GM21526 (cell line): ENCODE measurements around the gene ATG14.
"Not testable (repeated sequence)": the region's sequence is repeated elsewhere in the genome, so short reads cannot be mapped to it uniquely, and the experiment has no call there.

ENCODE experiments used
- ATAC-seq: cut with Tn5 transposase; IDR thresholded peaks from one replicate; pipeline ENCODE4 v1.9.1; 2021; ENCODE audit warnings: moderate library complexity; ENCODE audit not compliant: unreplicated experiment, low FRiP score

ATG14 gene

DNA sequence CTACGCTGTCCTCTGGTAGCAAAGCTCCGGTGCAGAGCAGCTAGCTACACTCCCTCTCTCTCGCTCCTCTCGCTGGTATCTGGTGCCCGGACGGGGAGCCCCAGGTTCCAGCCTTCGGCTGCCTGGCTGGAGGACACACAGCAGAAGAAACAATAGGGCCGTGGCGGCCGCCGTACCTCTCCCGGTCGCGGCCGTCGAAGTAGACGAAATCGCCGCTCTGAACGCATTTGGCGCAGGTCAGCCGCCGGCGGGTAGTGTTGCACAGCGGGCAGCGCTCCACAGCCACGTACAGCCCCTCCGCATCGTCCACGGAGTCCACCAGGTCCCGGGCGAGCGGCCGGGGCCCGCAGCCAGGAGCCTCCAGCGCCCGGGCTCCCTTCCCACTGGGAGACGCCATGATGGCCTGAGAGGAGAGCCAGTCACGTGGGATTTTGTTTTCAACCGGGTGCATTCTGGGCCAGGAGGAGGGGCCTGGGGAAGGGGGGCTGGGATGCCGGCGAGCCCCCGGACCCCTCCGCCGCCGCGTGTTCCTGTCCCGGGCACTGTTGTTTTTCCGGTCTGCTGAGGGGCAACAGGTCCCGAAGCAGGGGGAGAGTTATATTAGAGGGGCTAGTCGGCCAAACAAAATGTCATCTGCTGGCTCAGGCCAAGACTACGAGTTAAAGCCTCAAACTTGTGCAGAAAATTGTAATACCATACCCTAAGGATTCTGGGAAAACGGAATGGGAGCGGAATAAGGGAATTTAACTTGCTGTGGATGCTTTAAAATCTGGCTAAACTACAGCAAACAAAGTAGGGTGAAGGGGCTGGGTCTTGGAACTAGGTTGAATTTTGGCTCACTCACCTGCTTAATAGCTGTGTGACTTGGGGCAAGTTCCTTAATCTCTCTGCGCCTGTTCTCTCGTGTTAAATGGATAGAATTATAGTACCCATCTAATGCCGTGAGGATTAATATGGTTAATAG is at the start of gene ATG14:
Gene ATG14 (minus strand): TSS at position 405 of the 964 bp plus-strand sequence. CDS start 8 bp downstream, at position 397.
- peak; percentile 94 for ATAC-seq

GRCh38 chr14:55458800-55459515 is 47.3 kb upstream of the ATG14 start:
- ATAC-seq = peak; percentile 66

DNA sequence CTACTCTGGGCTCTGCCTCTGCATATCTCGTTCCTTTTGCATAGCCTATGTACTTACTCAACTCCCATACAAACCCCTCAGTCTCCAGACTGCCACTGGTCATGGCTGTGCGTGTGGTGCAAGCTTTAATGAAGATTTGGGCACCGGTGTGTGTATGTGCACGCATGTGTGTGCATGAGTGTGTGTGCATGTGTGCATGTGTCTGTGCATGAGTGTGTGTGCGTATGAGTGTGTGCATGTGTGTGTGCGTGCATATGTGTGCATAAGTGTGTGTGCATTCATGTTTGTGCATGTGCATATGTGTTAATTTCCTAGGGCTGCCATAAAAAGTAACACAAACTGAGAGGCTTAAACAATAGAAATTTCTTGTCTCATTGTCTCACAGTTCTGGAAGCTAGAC is 45.9 kb upstream of the ATG14 start:
- ATAC-seq = no peak

DNA sequence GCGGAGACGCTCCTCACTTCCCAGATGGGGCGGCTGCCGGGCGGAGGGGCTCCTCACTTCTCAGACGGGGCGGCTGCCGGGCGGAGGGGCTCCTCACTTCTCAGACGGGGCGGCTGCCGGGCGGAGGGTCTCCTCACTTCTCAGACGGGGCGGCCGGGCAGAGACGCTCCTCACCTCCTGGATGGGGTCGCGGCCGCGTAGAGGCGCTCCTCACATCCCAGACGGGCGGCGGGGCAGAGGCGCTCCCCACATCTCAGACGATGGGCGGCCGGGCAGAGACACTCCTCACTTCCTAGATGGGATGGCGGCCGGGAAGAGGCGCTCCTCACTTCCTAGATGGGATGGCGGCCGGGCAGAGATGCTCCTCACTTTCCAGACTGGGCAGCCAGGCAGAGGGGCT is 44.8 kb upstream of the ATG14 start:
- not testable (repeated sequence) for ATAC-seq

DNA sequence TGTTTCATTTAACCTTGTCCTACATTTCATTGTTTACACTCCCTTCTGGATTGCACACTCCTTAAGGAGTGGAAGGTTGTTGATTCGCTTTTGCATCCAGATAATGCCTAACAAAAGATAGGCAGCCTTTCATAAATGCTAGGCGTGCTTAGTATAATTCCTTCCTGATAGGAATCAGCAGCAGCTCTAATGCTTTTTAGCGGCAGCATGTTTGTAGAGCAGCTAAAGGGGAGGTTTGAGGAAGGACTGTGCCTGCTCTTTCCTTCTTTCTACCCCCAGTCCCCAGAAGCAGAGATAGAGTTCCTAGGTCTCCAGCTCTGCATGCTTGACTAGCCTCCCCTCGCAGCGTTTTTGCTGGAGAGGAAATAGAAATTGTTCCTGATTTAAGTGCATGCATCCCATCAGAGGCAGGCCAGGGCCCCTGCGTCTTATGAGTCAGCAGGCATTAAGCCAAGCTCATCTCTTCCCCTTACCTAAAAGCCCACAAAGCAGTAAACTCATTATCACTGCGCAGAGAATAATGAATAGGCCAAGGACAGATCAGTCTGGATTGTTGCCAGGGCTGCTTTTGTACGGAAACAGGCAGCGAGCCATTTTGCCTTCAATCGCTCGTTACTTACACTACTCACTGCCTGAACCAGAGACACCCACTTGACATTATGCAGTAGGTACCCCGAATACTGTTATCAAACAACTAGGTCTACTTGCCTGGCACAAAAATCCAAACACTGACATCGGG is 42.8 kb upstream of the ATG14 start:
- ATAC-seq = no peak

DNA sequence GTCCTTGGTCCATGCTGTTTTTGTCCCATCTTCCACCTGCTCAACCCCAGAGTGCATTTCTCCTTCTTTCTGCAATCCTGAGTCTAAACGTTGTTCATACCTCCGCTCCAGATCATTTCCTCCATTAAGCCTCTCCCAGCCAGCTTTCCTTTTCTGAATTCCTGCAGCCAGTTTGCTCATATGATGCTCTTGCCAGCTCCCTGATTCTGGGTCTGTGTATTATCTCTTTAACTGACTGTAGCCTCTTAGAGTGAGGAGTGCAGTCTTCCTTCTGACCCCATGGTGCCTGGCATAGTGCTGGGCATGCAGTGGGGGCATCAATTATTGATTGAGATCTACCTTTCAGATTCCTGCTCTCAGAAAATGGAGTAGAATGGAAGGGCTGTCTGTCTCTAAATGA is 40.3 kb upstream of the ATG14 start:
- no peak for ATAC-seq

GRCh38 chr14:55451398-55451797 is 39.8 kb upstream of the ATG14 start:
- ATAC-seq = no peak

- no peak for ATAC-seq
Observed at GRCh38 chr14:55450987-55451386, 39.4 kb upstream of the ATG14 start.

- no peak for ATAC-seq
Observed at GRCh38 chr14:55450539-55450938, 38.9 kb upstream of the ATG14 start.

GRCh38 chr14:55450124-55450523 is 38.5 kb upstream of the ATG14 start:
- no peak for ATAC-seq

GRCh38 chr14:55449116-55449515 is 37.5 kb upstream of the ATG14 start:
- ATAC-seq = no peak

DNA sequence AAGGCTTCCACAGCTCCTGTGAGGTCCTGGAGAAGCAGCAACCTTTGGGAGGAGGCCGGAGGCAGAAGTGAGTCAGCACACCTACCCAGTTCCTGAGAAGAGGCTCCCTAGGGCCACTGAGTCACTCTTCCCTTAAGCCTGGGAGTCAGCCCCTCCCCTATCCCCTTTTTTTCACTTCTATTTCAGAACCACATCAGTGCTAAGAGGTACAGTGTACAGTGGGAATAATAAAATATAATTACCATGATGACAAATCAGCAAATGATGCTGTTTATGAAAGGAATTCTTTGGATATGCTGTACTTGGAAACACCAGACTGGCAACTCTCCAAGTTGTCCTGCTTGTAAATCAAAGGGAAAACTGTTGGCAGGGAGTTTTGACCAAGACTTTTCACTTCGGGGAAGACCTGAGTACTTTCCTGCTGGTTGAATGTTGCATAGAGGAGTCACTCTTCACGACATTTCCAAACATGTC is 36.5 kb upstream of the ATG14 start:
- no peak for ATAC-seq

- no peak for ATAC-seq
Observed at GRCh38 chr14:55446833-55447232, 35.2 kb upstream of the ATG14 start.

- no peak for ATAC-seq
Observed at GRCh38 chr14:55446127-55446736, 34.6 kb upstream of the ATG14 start.

DNA sequence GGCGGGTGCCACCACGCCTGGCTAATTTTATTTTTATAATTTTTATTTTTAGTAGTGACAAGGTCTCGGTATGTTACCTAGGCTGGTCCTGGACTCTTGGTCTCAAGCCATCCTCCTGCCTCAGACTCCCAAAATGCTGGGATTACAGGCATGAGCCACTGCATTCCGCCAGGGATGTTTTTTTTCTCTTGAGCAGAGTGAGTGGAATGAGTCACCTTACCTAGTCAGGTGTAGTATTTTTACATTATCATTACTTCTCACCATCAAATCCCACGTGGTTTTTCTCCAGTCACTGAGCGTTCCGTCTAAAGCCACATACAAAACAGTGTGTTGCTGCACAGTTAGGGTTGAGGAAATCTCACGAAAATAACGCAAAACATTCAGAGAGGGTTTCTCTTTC is 29.7 kb upstream of the ATG14 start:
- ATAC-seq = no peak

- no peak for ATAC-seq
Observed at GRCh38 chr14:55440385-55440784, 28.8 kb upstream of the ATG14 start, which contains the start of gene TBPL2. Gene TBPL2, minus strand, starts transcription at chr14:55440616. Its CDS starts 167 bp downstream, at chr14:55440449.

DNA sequence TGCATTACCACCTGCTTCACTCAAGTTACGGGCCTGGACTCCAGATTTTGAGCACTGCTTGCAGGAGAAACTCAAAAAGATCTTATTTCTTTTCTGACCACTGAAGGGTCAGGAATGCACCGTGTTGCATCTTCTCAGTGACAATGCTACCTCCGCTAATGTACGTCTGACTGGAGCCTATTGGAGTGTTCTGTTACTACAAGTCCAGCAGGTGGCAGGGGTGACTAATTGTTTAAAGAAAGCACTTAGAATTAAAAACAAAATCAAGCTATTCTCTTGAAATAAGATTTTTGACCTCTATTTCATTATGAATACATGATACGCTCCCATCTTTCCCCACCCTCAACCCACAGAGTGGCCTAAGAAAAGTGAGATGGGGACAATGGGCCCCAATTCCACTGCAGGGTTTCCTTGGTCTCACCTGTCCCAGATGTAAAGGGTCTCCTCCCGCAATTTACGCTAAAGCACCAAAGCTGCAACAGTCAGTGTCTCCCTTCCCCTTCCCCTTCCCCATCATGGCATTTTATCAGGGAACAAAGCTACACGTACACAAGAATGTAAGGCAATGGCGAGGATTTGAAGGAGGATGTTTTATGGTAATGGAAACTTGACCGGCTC is 26.5 kb upstream of the ATG14 start:
- ATAC-seq = no peak

GRCh38 chr14:55436931-55437330 is 25.3 kb upstream of the ATG14 start:
- ATAC-seq = no peak

GRCh38 chr14:55436519-55436918 is 24.9 kb upstream of the ATG14 start:
- no peak for ATAC-seq

GRCh38 chr14:55434805-55435174 is 23.2 kb upstream of the ATG14 start:
- ATAC-seq = no peak
